CD4-positive, alpha-beta memory T cell (primary cell): ENCODE results near the gene LPAR3. TPM values are rescaled to one million over a fixed set of nuclear protein-coding genes. Genes with fewer than 3 reads are reported as not detected.

Source experiments
- CTCF ChIA-PET: fragments of 350-600 bp; sonication (Branson Sonifier 250); formaldehyde crosslinking; loops from one replicate; lab custom pipeline; 2021; ENCODE audit warnings: inconsistent platforms; ENCODE audit not compliant: partially characterized antibody; lab: Charles Lee
- POLR2A ChIA-PET: fragments of 350-600 bp; sonication (Branson Sonifier 250); formaldehyde crosslinking; loops from one replicate; lab custom pipeline; 2021; ENCODE audit not compliant: partially characterized antibody; lab: Charles Lee
- DNase-seq, 5 donors: peaks; one replicate each; pipeline versions ENCODE4 v3.0.0 to v3.0.0-alpha.2; 2020 to 2022; ENCODE audit warnings: mixed read lengths in 1 of 5
- H3K27ac ChIP-seq: one replicate; pipeline ENCODE4 v1.7.0; 2013; ENCODE audit warnings: low read depth, low read length
- H3K27me3 ChIP-seq: 2 replicates; pipeline ENCODE4 v1.7.0; 2013; ENCODE audit warnings: mild to moderate bottlenecking, low read length, moderate library complexity; ENCODE audit not compliant: insufficient read depth
- H3K36me3 ChIP-seq: 2 replicates; pipeline ENCODE4 v1.7.0; 2013; ENCODE audit warnings: mild to moderate bottlenecking, low read length, moderate library complexity; ENCODE audit not compliant: insufficient read depth
- H3K4me1 ChIP-seq: 2 replicates; pipeline ENCODE4 v1.7.0; 2013; ENCODE audit warnings: mild to moderate bottlenecking, low read length, moderate library complexity; ENCODE audit not compliant: insufficient read depth
- H3K4me3 ChIP-seq, 2 donors: one replicate each; pipeline ENCODE4 v1.7.0; 2013; ENCODE audit warnings: low read length in 2 of 2, mild to moderate bottlenecking in 1 of 2
- H3K9me3 ChIP-seq, 2 donors: one replicate each; pipeline ENCODE4 v1.7.0; 2013; ENCODE audit warnings: low read length in 2 of 2, control low read depth in 1 of 2; ENCODE audit not compliant: control insufficient read depth in 1 of 2
- H3K27ac Mint-ChIP-seq, 7 donors: one replicate each; pipeline ENCODE4 v1.8.0; 2020 to 2021; ENCODE audit warnings: mixed read lengths in 7 of 7, mild to moderate bottlenecking in 6 of 7, inconsistent platforms in 3 of 7, moderate library complexity in 3 of 7
- H3K27me3 Mint-ChIP-seq, 2 donors: one replicate each; pipeline ENCODE4 v1.8.0; 2020 to 2021; ENCODE audit warnings: mixed read lengths in 2 of 2
- H3K36me3 Mint-ChIP-seq, 2 donors: one replicate each; pipeline ENCODE4 v1.8.0; 2020 to 2021; ENCODE audit warnings: mixed read lengths in 2 of 2, inconsistent platforms in 1 of 2, mild to moderate bottlenecking in 1 of 2
- H3K4me1 Mint-ChIP-seq, 4 donors: one replicate each; pipeline ENCODE4 v1.8.0; 2020 to 2021; ENCODE audit warnings: mixed read lengths in 4 of 4, mild to moderate bottlenecking in 1 of 4
- H3K4me3 Mint-ChIP-seq, 8 donors: one replicate each; pipeline ENCODE4 v1.8.0; 2020 to 2021; ENCODE audit warnings: mixed read lengths in 8 of 8, mild to moderate bottlenecking in 7 of 8, moderate library complexity in 6 of 8, inconsistent platforms in 3 of 8
- H3K9me3 Mint-ChIP-seq, 8 donors: one replicate each; pipeline ENCODE4 v1.8.0; 2020 to 2021; ENCODE audit warnings: mixed read lengths in 8 of 8, mild to moderate bottlenecking in 5 of 8, inconsistent platforms in 3 of 8, moderate library complexity in 1 of 8
- intact Hi-C: fragments of 100-400 bp; cut with micrococcal nuclease; formaldehyde crosslinking; loops from one replicate; pipeline ENCODE4 v1.15.1; 2023
- polyA plus RNA-seq, 2 donors: library from polyadenylated mRNA; unstranded; fragments of 300-500 nt; fragmentation: Illumina TruSeq; gene quantifications; one replicate each; pipeline ENCODE4 v1.2.3, GENCODE V29; 2021
- total RNA-seq, 2 experiments: library from RNA; stranded (reverse); gene quantifications; one replicate each; pipeline ENCODE4 v1.2.3, GENCODE V29; 2021

Gene LPAR3
- total and polyA plus RNA-seq, 4 experiments from 2014 or later: 2.4 to 4.1 (median 3.1) TPM

DNA sequence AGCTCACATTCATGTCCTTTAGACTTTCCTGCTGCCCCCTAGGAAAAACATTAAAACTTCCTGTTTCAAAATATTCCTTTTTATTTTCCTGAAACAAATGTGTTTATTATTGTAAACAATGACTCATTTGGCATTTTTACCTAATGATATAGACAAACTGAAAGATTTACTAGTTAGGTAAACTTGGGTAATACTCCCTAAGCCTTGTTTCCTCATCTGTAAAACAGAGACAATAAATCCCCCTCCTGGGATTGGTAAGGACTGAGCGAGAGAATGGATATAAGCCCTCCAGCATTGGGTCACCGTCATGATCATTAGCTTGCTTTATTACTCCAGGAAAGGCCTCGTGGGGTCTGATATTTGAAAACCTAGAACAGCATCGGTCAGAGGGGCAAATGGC, 59.8 kb downstream of the LPAR3 start:
- no peaks in the 10 kb centered on the region for H3K9me3 Mint-ChIP-seq
- Histone ChIP-seq H3K27ac (no peak overlapping the region), H3K4me3 (no peak overlapping the region), H3K27me3 (no peaks in the 10 kb centered on the region), H3K9me3 (no peaks in the 10 kb centered on the region), H3K36me3 (no peaks in the 10 kb centered on the region), H3K4me1 (no peaks in the 10 kb centered on the region)
- no peak overlapping the region for H3K4me3 Mint-ChIP-seq
- no peak for DNase-seq
- intact Hi-C loops: no loop called here
- ChIA-PET CTCF (no interaction called here), POLR2A (interaction anchor here (1.0 kb wide), 1 partner anchor 28 kb away, joined by 3 read pairs; no protein-coding TSS in a partner anchor)
- H3K27me3 Mint-ChIP-seq: peaks cover 1 to 2% of the 10 kb centered on the region in 2 donors
- H3K4me1 Mint-ChIP-seq: no peaks in the 10 kb centered on the region
- no peak overlapping the region for H3K27ac Mint-ChIP-seq
- no peaks in the 10 kb centered on the region for H3K36me3 Mint-ChIP-seq

GRCh38 chr1:84830136-84830535, 62.9 kb downstream of the LPAR3 start:
- Mint-ChIP-seq H3K27me3 (peaks cover 1 to 2% of the 10 kb centered on the region in 2 donors), H3K4me3 (no peak overlapping the region)
- CTCF ChIA-PET: no interaction called here

DNA sequence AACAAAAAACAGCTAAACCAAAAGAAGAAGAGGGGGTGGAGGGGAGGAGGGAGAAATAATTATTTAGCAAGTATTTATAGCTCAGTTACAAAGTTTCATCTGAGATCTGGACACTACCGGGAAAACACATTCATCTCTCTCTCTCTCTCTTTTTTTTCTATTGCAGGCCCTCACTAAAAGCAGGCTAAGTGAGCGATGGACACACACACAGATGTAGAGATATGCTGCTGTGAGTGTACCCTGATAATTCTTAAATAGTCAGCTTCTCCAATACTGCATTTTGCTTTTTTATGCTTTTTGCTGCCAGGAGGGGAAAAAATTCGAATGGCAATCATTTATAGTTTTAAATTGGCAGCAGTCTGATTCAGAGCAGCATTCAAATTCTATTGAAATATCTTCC, 65.0 kb downstream of the LPAR3 start:
- Mint-ChIP-seq H3K27me3 (peaks cover 1 to 2% of the 10 kb centered on the region in 2 donors), H3K4me3 (no peak overlapping the region), H3K36me3 (no peaks in the 10 kb centered on the region), H3K27ac (peak overlapping the region in 1 of 7 donors; percentile 4), H3K4me1 (no peaks in the 10 kb centered on the region), H3K9me3 (no peaks in the 10 kb centered on the region)
- Histone ChIP-seq H3K4me1 (no peaks in the 10 kb centered on the region), H3K9me3 (no peaks in the 10 kb centered on the region), H3K27ac (no peak overlapping the region), H3K36me3 (no peaks in the 10 kb centered on the region), H3K27me3 (no peaks in the 10 kb centered on the region), H3K4me3 (no peak overlapping the region)
- intact Hi-C loops: no loop called here
- POLR2A ChIA-PET: no interaction called here
- CTCF ChIA-PET: interaction anchor here (1.7 kb wide), 1 partner anchor 46 kb away, joined by 4 read pairs; no protein-coding TSS in a partner anchor
- DNase-seq: no peak

More at GRCh38 chr1:84830136-84830535, 62.9 kb downstream of the LPAR3 start:
- Mint-ChIP-seq H3K36me3 (no peaks in the 10 kb centered on the region), H3K27ac (no peak overlapping the region), H3K4me1 (no peaks in the 10 kb centered on the region), H3K9me3 (no peaks in the 10 kb centered on the region)
- Histone ChIP-seq H3K4me1 (no peaks in the 10 kb centered on the region), H3K4me3 (no peak overlapping the region), H3K9me3 (no peaks in the 10 kb centered on the region), H3K36me3 (no peaks in the 10 kb centered on the region), H3K27ac (no peak overlapping the region), H3K27me3 (no peaks in the 10 kb centered on the region)
- intact Hi-C loops: no loop called here
- POLR2A ChIA-PET: no interaction called here
- DNase-seq: no peak

GRCh38 chr1:84827555-84827954, 65.5 kb downstream of the LPAR3 start:
- no peaks in the 10 kb centered on the region for H3K36me3 ChIP-seq
- no peak for DNase-seq
- H3K27ac ChIP-seq: no peak overlapping the region
- no peaks in the 10 kb centered on the region for H3K27me3 ChIP-seq
- intact Hi-C loops: no loop called here
- no peaks in the 10 kb centered on the region for H3K36me3 Mint-ChIP-seq
- peaks cover 1 to 2% of the 10 kb centered on the region in 2 donors for H3K27me3 Mint-ChIP-seq
- no peak overlapping the region for H3K27ac Mint-ChIP-seq
- H3K4me1 ChIP-seq: no peaks in the 10 kb centered on the region
- ChIA-PET CTCF (interaction anchor here (1.7 kb wide), 1 partner anchor 45 kb away, joined by 4 read pairs; no protein-coding TSS in a partner anchor), POLR2A (no interaction called here)
- no peak overlapping the region for H3K4me3 Mint-ChIP-seq
- no peaks in the 10 kb centered on the region for H3K4me1 Mint-ChIP-seq
- H3K9me3 Mint-ChIP-seq: no peaks in the 10 kb centered on the region
- no peak overlapping the region for H3K4me3 ChIP-seq
- no peaks in the 10 kb centered on the region for H3K9me3 ChIP-seq

DNA sequence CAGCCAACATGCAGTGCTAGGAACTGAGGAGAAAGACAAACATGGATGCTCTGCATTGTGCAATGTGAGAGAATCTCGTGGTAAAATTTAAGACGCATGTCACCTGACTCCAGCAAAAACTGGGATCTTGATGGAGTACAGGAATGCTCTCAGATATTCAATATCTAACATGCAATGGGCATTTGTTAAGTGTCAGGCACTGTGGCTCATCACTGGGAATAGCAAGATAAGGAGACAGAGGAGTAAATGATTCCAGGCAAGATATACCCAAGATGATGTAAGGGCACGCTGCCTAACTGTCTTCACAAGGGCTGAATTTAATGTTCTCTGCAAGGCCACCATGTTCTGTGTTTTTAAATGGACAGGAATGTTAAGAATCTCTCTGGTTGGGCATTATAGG, 67.8 kb downstream of the LPAR3 start:
- H3K36me3 ChIP-seq: no peaks in the 10 kb centered on the region
- Mint-ChIP-seq H3K4me3 (no peak overlapping the region), H3K9me3 (no peaks in the 10 kb centered on the region), H3K36me3 (no peaks in the 10 kb centered on the region), H3K27me3 (peaks cover 1 to 2% of the 10 kb centered on the region in 2 donors), H3K4me1 (no peaks in the 10 kb centered on the region), H3K27ac (no peak overlapping the region)
- POLR2A ChIA-PET: no interaction called here
- no peaks in the 10 kb centered on the region for H3K27me3 ChIP-seq
- H3K4me1 ChIP-seq: no peaks in the 10 kb centered on the region
- H3K27ac ChIP-seq: no peak overlapping the region
- intact Hi-C loops: no loop called here
- H3K4me3 ChIP-seq: no peak overlapping the region
- H3K9me3 ChIP-seq: no peaks in the 10 kb centered on the region
- CTCF ChIA-PET: no interaction called here
- no peak for DNase-seq

GRCh38 chr1:84823991-84824390, 69.0 kb downstream of the LPAR3 start:
- intact Hi-C loops: no loop called here
- Mint-ChIP-seq H3K9me3 (no peaks in the 10 kb centered on the region), H3K27me3 (peaks cover 0 to 1% of the 10 kb centered on the region in 2 donors), H3K4me1 (peaks cover 0 to 2% (median 0%) of the 10 kb centered on the region in 4 donors), H3K36me3 (no peaks in the 10 kb centered on the region), H3K27ac (peak overlapping the region in 1 of 7 donors; percentile 21), H3K4me3 (no peak overlapping the region)
- Histone ChIP-seq H3K27ac (no peak overlapping the region), H3K27me3 (no peaks in the 10 kb centered on the region), H3K9me3 (no peaks in the 10 kb centered on the region), H3K4me1 (no peaks in the 10 kb centered on the region), H3K4me3 (no peak overlapping the region), H3K36me3 (no peaks in the 10 kb centered on the region)
- no peak for DNase-seq
- ChIA-PET POLR2A (no interaction called here), CTCF (no interaction called here)

DNA sequence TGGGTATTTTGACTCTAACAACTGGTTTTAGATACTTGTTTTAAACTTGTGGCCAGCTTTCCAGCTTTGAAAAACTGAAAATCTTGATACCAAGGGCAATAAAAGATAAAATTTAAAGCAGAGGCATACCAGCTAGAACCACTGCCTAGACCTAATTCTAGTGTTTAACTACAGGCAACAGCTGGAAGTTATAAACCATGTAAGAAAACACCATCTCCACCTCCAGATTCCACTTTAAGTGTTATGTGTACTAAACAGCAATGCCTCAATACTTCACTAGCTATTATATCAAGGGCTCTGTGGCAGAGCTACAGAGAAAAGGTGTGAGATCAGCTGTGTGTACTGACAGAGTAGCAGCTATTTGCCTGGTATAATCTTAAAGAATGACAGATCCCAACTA, 69.5 kb downstream of the LPAR3 start:
- Mint-ChIP-seq H3K9me3 (no peaks in the 10 kb centered on the region), H3K27me3 (no peaks in the 10 kb centered on the region), H3K36me3 (no peaks in the 10 kb centered on the region), H3K4me3 (no peak overlapping the region), H3K27ac (no peak overlapping the region), H3K4me1 (peaks cover 0 to 6% (median 1%) of the 10 kb centered on the region in 4 donors)
- Histone ChIP-seq H3K4me1 (no peaks in the 10 kb centered on the region), H3K27me3 (no peaks in the 10 kb centered on the region), H3K4me3 (no peak overlapping the region), H3K36me3 (no peaks in the 10 kb centered on the region), H3K9me3 (no peaks in the 10 kb centered on the region), H3K27ac (no peak overlapping the region)
- DNase-seq: no peak
- ChIA-PET CTCF (no interaction called here), POLR2A (no interaction called here)
- intact Hi-C loops: no loop called here
